A204.1 (cell line): ENCODE results near the gene GJB2.

Experiments used
- FAIRE-seq: peaks from 2 replicates; lab custom pipeline; 2012; peaks lifted over from hg19 to GRCh38; lab: Jason Lieb, UNC

The GJB2 gene

GRCh38 chr13:20141238-20142022 is 51.3 kb downstream of the GJB2 start:
- FAIRE-seq, result no peak

GRCh38 chr13:20140487-20140886 is 52.3 kb downstream of the GJB2 start:
- no peak for FAIRE-seq

GRCh38 chr13:20137875-20138274 is 54.9 kb downstream of the GJB2 start:
- FAIRE-seq, result no peak
